ENCODE data around the gene MAP4K1.
"Not testable (repeated sequence)": the region's sequence is repeated elsewhere in the genome, so short reads cannot be mapped to it uniquely, and the experiment has no call there.

Gene MAP4K1

GRCh38 chr19:38564981-38565690 is 52.6 kb downstream of the MAP4K1 start:
- DNase-seq: no peak

- no peak for DNase-seq
These were observed 54.3 kb downstream of the MAP4K1 start for GRCh38 chr19:38563475-38563874.

- DNase-seq: no peak
These were observed 55.7 kb downstream of the MAP4K1 start for GRCh38 chr19:38562096-38562495.

- DNase-seq: no peak
These were observed 56.1 kb downstream of the MAP4K1 start for GRCh38 chr19:38561658-38562057.

- no peak for DNase-seq
These were observed 56.6 kb downstream of the MAP4K1 start for GRCh38 chr19:38561053-38561606.

GRCh38 chr19:38559428-38560401 is 58.0 kb downstream of the MAP4K1 start:
- DNase-seq: no peak

GRCh38 chr19:38558933-38559332 is 58.8 kb downstream of the MAP4K1 start:
- not testable (repeated sequence) for DNase-seq

GRCh38 chr19:38557205-38557799 is 60.5 kb downstream of the MAP4K1 start:
- no peak for DNase-seq

GRCh38 chr19:38556521-38557174 is 61.1 kb downstream of the MAP4K1 start:
- DNase-seq: no peak

GRCh38 chr19:38555200-38555599 is 62.6 kb downstream of the MAP4K1 start:
- no peak for DNase-seq

GRCh38 chr19:38554676-38555141 is 63.0 kb downstream of the MAP4K1 start:
- no peak for DNase-seq

GRCh38 chr19:38553239-38553638 is 64.5 kb downstream of the MAP4K1 start:
- not testable (repeated sequence) for DNase-seq

GRCh38 chr19:38551450-38551813 is 66.3 kb downstream of the MAP4K1 start:
- no peak for DNase-seq

GRCh38 chr19:38550376-38550775 is 67.4 kb downstream of the MAP4K1 start:
- DNase-seq: no peak

- no peak for DNase-seq
These were observed 67.8 kb downstream of the MAP4K1 start for GRCh38 chr19:38549942-38550341.

- no peak for DNase-seq
These were observed 68.7 kb downstream of the MAP4K1 start for GRCh38 chr19:38549061-38549460.

GRCh38 chr19:38547421-38547820 is 70.3 kb downstream of the MAP4K1 start:
- no peak for DNase-seq

GRCh38 chr19:38545596-38545995 is 72.2 kb downstream of the MAP4K1 start:
- DNase-seq: no peak

GRCh38 chr19:38544569-38545315 is 73.0 kb downstream of the MAP4K1 start:
- DNase-seq: no peak

- peak; percentile 51 for DNase-seq
These were observed 73.8 kb downstream of the MAP4K1 start for GRCh38 chr19:38543807-38544568.

- no peak for DNase-seq
These were observed 74.4 kb downstream of the MAP4K1 start for GRCh38 chr19:38543286-38543806.

Measured in NCI-H510A treated with DMSO at 0.1 percent for 48 hours (cell line).